ENCODE data around the gene CENPA. TPM values are rescaled to one million over a fixed set of nuclear protein-coding genes. Genes with fewer than 3 reads are reported as not detected.
"Not testable (repeated sequence)": the region's sequence is repeated elsewhere in the genome, so short reads cannot be mapped to it uniquely, and the experiment has no call there.

CENPA gene
- total RNA-seq, 1 donor from 2014 or later: 3.9 TPM

DNA sequence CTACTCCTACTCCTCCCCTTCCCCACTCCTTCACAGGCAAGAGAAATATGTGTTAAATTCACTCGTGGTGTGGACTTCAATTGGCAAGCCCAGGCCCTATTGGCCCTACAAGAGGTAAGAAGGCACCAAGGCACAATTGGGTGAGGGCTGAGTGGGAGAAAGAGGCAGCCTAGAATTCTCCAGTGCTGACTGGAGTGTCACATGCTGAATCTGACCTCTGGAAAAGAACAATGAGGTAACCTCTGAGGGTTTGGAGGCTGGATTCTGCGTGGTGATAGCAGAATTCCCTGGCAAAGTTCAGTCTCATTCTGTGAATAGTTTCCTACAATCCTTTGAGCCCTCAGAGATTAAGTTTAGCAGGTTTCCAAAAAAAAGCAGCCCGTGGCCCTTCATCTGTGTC lies 6.9 kb downstream of the CENPA start:
- H3K27ac Mint-ChIP-seq (ENCODE audit: unreplicated experiment): no peak overlapping the region
- H3K4me3 Mint-ChIP-seq (ENCODE audit: unreplicated experiment): no peak overlapping the region
- H3K27me3 Mint-ChIP-seq (ENCODE audit: unreplicated experiment): no peaks in the 10 kb centered on the region
- DNase-seq (ENCODE audit: low spot score): no peak
- TF ChIP-seq, protein P1, sequence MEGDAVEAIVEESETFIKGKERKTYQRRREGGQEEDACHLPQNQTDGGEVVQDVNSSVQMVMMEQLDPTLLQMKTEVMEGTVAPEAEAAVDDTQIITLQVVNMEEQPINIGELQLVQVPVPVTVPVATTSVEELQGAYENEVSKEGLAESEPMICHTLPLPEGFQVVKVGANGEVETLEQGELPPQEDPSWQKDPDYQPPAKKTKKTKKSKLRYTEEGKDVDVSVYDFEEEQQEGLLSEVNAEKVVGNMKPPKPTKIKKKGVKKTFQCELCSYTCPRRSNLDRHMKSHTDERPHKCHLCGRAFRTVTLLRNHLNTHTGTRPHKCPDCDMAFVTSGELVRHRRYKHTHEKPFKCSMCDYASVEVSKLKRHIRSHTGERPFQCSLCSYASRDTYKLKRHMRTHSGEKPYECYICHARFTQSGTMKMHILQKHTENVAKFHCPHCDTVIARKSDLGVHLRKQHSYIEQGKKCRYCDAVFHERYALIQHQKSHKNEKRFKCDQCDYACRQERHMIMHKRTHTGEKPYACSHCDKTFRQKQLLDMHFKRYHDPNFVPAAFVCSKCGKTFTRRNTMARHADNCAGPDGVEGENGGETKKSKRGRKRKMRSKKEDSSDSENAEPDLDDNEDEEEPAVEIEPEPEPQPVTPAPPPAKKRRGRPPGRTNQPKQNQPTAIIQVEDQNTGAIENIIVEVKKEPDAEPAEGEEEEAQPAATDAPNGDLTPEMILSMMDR (IDR thresholded peaks at IDR 0.05; ENCODE audit: unreplicated experiment): no peak
- H3K9me3 Mint-ChIP-seq (ENCODE audit: unreplicated experiment): no peaks in the 10 kb centered on the region
- peaks cover 15% of the 10 kb centered on the region for H3K36me3 Mint-ChIP-seq (ENCODE audit: low read depth, unreplicated experiment)
- peaks cover 6% of the 10 kb centered on the region for H3K4me1 Mint-ChIP-seq (ENCODE audit: unreplicated experiment)

DNA sequence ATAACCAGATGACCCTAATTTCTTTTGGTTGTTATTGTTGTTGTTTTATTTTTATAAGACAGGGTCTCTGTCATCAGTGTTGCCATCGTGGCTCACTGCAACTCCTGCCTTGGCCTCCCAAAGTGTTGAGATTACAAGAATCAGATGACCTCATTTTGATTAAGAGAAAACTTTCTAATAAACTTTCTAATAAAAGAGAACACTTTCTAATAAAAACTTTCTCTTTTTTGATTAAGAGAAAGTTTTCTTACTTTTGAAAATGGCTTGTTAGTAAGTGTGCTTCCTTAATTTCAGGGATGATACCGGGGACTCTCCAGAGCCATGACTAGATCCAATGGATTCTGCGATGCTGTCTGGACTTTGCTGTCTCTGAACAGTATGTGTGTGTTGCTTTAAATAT lies 7.7 kb downstream of the CENPA start:
- no peak for DNase-seq (ENCODE audit: low spot score)
- no peaks in the 10 kb centered on the region for H3K27me3 Mint-ChIP-seq (ENCODE audit: unreplicated experiment)
- peaks cover 15% of the 10 kb centered on the region for H3K36me3 Mint-ChIP-seq (ENCODE audit: low read depth, unreplicated experiment)
- peaks cover 4% of the 10 kb centered on the region for H3K4me1 Mint-ChIP-seq (ENCODE audit: unreplicated experiment)
- H3K4me3 Mint-ChIP-seq (ENCODE audit: unreplicated experiment): no peak overlapping the region
- TF ChIP-seq, protein P1 (IDR thresholded peaks at IDR 0.05; ENCODE audit: unreplicated experiment): no peak
- no peaks in the 10 kb centered on the region for H3K9me3 Mint-ChIP-seq (ENCODE audit: unreplicated experiment)
- H3K27ac Mint-ChIP-seq (ENCODE audit: unreplicated experiment): no peak overlapping the region

GRCh38 chr2:26795135-26795534 lies 9.3 kb downstream of the CENPA start:
- H3K4me3 Mint-ChIP-seq (ENCODE audit: unreplicated experiment); H3K36me3 Mint-ChIP-seq (ENCODE audit: low read depth, unreplicated experiment); H3K9me3 Mint-ChIP-seq (ENCODE audit: unreplicated experiment); H3K4me1 Mint-ChIP-seq (ENCODE audit: unreplicated experiment); DNase-seq (ENCODE audit: low spot score); H3K27ac Mint-ChIP-seq (ENCODE audit: unreplicated experiment); H3K27me3 Mint-ChIP-seq (ENCODE audit: unreplicated experiment): not testable (repeated sequence)

DNA sequence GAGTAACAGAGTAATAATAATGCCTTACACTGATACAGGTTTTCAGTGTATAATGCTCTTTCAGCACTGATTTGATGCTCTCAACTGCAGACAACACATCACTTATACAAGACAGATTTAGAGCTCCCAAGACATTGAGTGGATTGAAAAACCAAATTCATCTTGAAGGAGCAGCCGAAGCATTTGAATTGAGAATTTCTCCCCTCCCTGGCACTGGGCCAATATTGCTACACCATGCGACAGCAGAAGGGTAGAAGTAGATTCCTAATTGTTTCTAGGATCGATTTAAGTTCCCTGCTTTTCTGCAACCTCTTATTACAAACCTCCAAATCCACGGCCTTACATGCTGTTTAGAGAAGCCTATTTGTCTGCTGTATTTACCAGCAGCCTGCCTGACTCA lies 15.5 kb downstream of the CENPA start:
- no peak for DNase-seq (ENCODE audit: low spot score)
- no peaks in the 10 kb centered on the region for H3K4me1 Mint-ChIP-seq (ENCODE audit: unreplicated experiment)
- H3K27me3 Mint-ChIP-seq (ENCODE audit: unreplicated experiment): peaks cover 3% of the 10 kb centered on the region
- H3K27ac Mint-ChIP-seq (ENCODE audit: unreplicated experiment): no peak overlapping the region
- TF ChIP-seq, protein P1 (IDR thresholded peaks at IDR 0.05; ENCODE audit: unreplicated experiment): no peak
- no peaks in the 10 kb centered on the region for H3K9me3 Mint-ChIP-seq (ENCODE audit: unreplicated experiment)
- H3K36me3 Mint-ChIP-seq (ENCODE audit: low read depth, unreplicated experiment): peaks cover under 1% of the 10 kb centered on the region
- no peak overlapping the region for H3K4me3 Mint-ChIP-seq (ENCODE audit: unreplicated experiment)

- Mint-ChIP-seq H3K4me3 (ENCODE audit: unreplicated experiment) (no peak overlapping the region), H3K27ac (ENCODE audit: unreplicated experiment) (no peak overlapping the region), H3K4me1 (ENCODE audit: unreplicated experiment) (no peaks in the 10 kb centered on the region), H3K27me3 (ENCODE audit: unreplicated experiment) (peaks cover 3% of the 10 kb centered on the region), H3K9me3 (ENCODE audit: unreplicated experiment) (no peaks in the 10 kb centered on the region), H3K36me3 (ENCODE audit: low read depth, unreplicated experiment) (no peaks in the 10 kb centered on the region)
- TF ChIP-seq, protein P1 (IDR thresholded peaks at IDR 0.05; ENCODE audit: unreplicated experiment): no peak
- DNase-seq (ENCODE audit: low spot score): no peak
Measured at GRCh38 chr2:26801796-26802195, 15.9 kb downstream of the CENPA start.

GRCh38 chr2:26805241-26805676 lies 19.4 kb downstream of the CENPA start:
- peaks cover 5% of the 10 kb centered on the region for H3K4me1 Mint-ChIP-seq (ENCODE audit: unreplicated experiment)
- H3K27ac Mint-ChIP-seq (ENCODE audit: unreplicated experiment): no peak overlapping the region
- no peak overlapping the region for H3K4me3 Mint-ChIP-seq (ENCODE audit: unreplicated experiment)
- no peak for DNase-seq (ENCODE audit: low spot score)
- no peaks in the 10 kb centered on the region for H3K36me3 Mint-ChIP-seq (ENCODE audit: low read depth, unreplicated experiment)
- H3K9me3 Mint-ChIP-seq (ENCODE audit: unreplicated experiment): no peaks in the 10 kb centered on the region
- TF ChIP-seq, protein P1 (IDR thresholded peaks at IDR 0.05; ENCODE audit: unreplicated experiment): no peak
- peaks cover 3% of the 10 kb centered on the region for H3K27me3 Mint-ChIP-seq (ENCODE audit: unreplicated experiment)

All from endothelial cell (in vitro differentiated cells).